Panc1 (cell line): ENCODE data around the gene CPAMD8.

Experiments used
- POLR2AphosphoS5 ChIP-seq: IDR thresholded peaks from 2 replicates; pipeline ENCODE4 v1.6.1; 2012; ENCODE audit warnings: mild to moderate bottlenecking, low read depth, low read length, moderate library complexity
- TCF7L2 ChIP-seq: IDR thresholded peaks from 2 replicates; pipeline ENCODE4 v1.6.1; 2011; ENCODE audit warnings: mild to moderate bottlenecking, low read depth, low read length, inconsistent platforms
- TF ChIP-seq, protein P1 (sequence below): fragments of 450-650 bp; IDR thresholded peaks from 2 replicates; pipeline ENCODE4 v1.5.1; 2017; ENCODE audit warnings: mild to moderate bottlenecking
- TF ChIP-seq, protein P2 (sequence below), 2 experiments: IDR thresholded peaks; 2 replicates each; pipeline ENCODE4 v1.6.1; 2011 to 2012; ENCODE audit warnings: low read depth in 2 of 2, control low read depth in 1 of 2, low read length in 1 of 2, mild to moderate bottlenecking in 1 of 2, moderate library complexity in 1 of 2; ENCODE audit not compliant: insufficient read depth in 1 of 2

DNA sequence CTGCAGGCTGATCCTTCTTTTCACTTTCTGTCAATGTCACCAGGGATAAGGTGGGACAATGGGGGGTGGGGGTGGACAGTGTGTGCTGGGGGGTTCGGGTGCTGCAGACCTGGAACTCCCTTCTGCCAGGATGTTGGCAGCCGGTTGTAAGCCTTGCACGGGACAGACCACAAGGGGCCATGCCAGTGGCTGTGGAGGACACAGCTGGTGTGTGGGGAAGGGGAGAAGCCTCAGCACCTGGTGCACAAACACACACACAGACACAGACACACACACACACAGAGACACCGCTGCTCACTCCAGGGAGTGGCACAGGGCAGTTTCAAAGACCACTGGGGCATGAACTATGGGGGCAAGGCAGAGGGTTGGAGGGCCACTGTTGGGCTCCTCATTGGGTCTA is 134.2 kb downstream of the CPAMD8 start:
- TF ChIP-seq, protein P1, sequence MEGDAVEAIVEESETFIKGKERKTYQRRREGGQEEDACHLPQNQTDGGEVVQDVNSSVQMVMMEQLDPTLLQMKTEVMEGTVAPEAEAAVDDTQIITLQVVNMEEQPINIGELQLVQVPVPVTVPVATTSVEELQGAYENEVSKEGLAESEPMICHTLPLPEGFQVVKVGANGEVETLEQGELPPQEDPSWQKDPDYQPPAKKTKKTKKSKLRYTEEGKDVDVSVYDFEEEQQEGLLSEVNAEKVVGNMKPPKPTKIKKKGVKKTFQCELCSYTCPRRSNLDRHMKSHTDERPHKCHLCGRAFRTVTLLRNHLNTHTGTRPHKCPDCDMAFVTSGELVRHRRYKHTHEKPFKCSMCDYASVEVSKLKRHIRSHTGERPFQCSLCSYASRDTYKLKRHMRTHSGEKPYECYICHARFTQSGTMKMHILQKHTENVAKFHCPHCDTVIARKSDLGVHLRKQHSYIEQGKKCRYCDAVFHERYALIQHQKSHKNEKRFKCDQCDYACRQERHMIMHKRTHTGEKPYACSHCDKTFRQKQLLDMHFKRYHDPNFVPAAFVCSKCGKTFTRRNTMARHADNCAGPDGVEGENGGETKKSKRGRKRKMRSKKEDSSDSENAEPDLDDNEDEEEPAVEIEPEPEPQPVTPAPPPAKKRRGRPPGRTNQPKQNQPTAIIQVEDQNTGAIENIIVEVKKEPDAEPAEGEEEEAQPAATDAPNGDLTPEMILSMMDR = no peak
- TF ChIP-seq POLR2AphosphoS5 (no peak), TCF7L2 (no peak)
- TF ChIP-seq, protein P2, sequence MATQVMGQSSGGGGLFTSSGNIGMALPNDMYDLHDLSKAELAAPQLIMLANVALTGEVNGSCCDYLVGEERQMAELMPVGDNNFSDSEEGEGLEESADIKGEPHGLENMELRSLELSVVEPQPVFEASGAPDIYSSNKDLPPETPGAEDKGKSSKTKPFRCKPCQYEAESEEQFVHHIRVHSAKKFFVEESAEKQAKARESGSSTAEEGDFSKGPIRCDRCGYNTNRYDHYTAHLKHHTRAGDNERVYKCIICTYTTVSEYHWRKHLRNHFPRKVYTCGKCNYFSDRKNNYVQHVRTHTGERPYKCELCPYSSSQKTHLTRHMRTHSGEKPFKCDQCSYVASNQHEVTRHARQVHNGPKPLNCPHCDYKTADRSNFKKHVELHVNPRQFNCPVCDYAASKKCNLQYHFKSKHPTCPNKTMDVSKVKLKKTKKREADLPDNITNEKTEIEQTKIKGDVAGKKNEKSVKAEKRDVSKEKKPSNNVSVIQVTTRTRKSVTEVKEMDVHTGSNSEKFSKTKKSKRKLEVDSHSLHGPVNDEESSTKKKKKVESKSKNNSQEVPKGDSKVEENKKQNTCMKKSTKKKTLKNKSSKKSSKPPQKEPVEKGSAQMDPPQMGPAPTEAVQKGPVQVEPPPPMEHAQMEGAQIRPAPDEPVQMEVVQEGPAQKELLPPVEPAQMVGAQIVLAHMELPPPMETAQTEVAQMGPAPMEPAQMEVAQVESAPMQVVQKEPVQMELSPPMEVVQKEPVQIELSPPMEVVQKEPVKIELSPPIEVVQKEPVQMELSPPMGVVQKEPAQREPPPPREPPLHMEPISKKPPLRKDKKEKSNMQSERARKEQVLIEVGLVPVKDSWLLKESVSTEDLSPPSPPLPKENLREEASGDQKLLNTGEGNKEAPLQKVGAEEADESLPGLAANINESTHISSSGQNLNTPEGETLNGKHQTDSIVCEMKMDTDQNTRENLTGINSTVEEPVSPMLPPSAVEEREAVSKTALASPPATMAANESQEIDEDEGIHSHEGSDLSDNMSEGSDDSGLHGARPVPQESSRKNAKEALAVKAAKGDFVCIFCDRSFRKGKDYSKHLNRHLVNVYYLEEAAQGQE (IDR thresholded peaks at IDR 0.05; ENCODE audit: insufficient read depth in 1 of 2, low read depth in 2 of 2, low read length in 1 of 2) = no peak
